ENCODE measurements around the gene ADRA1B.

DNA sequence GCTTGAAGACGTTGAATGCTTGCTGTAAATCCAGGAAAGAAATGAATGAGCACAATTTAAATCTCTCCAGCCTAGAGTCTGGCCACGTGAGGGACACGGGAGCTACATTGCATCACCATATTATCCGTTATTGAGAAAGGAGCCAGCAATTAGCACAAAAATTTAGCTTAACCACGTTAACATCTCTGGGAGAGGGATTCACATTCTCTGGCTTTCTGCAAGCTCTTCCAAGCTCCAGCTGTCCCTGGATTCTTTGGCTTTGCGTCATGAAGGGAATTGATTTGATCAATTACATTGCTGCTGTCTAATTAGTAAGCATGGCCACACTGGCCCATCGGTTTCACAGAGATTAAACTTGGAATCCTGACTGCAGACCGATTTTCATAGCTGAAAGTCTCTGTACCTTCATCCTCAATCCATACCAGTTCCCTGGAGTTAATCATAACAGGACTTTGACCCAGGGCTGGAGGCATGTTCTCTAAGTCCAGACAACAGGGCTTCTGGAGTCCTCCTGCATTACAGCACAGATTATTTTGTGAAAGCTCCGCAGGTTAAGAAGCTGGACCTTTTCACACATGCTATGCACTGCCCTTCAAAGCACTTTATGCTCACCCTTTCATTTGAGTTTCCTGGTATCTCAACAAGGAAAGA, 31.6 kb downstream of the ADRA1B start:
- TF ChIP-seq, protein P1, sequence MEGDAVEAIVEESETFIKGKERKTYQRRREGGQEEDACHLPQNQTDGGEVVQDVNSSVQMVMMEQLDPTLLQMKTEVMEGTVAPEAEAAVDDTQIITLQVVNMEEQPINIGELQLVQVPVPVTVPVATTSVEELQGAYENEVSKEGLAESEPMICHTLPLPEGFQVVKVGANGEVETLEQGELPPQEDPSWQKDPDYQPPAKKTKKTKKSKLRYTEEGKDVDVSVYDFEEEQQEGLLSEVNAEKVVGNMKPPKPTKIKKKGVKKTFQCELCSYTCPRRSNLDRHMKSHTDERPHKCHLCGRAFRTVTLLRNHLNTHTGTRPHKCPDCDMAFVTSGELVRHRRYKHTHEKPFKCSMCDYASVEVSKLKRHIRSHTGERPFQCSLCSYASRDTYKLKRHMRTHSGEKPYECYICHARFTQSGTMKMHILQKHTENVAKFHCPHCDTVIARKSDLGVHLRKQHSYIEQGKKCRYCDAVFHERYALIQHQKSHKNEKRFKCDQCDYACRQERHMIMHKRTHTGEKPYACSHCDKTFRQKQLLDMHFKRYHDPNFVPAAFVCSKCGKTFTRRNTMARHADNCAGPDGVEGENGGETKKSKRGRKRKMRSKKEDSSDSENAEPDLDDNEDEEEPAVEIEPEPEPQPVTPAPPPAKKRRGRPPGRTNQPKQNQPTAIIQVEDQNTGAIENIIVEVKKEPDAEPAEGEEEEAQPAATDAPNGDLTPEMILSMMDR (IDR thresholded peaks at IDR 0.05) = no peak
- TF ChIP-seq POLR2A (IDR thresholded peaks at IDR 0.05) = no peak

Measured in stomach (tissue), 4 donors.